HG03066 (cell line): ENCODE results near the gene TOP1.

ENCODE experiments used
- ATAC-seq: cut with Tn5 transposase; IDR thresholded peaks from one replicate; pipeline ENCODE4 v1.9.1; 2021; ENCODE audit warnings: low read depth; ENCODE audit not compliant: unreplicated experiment

Gene TOP1

GRCh38 chr20:41054070-41054846, 25.6 kb downstream of the TOP1 start:
- ATAC-seq = no peak

- no peak for ATAC-seq
These were observed 26.2 kb downstream of the TOP1 start for GRCh38 chr20:41054847-41055230.

- ATAC-seq = no peak
These were observed 27.1 kb downstream of the TOP1 start for GRCh38 chr20:41055679-41056078.

- no peak for ATAC-seq
These were observed 29.5 kb downstream of the TOP1 start for GRCh38 chr20:41057999-41058673.

- no peak for ATAC-seq
These were observed 30.3 kb downstream of the TOP1 start for GRCh38 chr20:41058674-41059635.

- ATAC-seq = no peak
These were observed 32.5 kb downstream of the TOP1 start for GRCh38 chr20:41061155-41061554.

GRCh38 chr20:41063442-41063841, 34.8 kb downstream of the TOP1 start:
- ATAC-seq = no peak

- peak; percentile 73 for ATAC-seq
These were observed 35.8 kb downstream of the TOP1 start for GRCh38 chr20:41064377-41064776.

- ATAC-seq = no peak
These were observed 37.1 kb downstream of the TOP1 start for GRCh38 chr20:41065716-41066115.

- ATAC-seq = no peak
These were observed 40.2 kb downstream of the TOP1 start for GRCh38 chr20:41068806-41069205.

GRCh38 chr20:41072190-41072863, 43.7 kb downstream of the TOP1 start:
- no peak for ATAC-seq

- ATAC-seq = no peak
These were observed 44.3 kb downstream of the TOP1 start for GRCh38 chr20:41072915-41073314.

GRCh38 chr20:41074441-41074840, 45.8 kb downstream of the TOP1 start:
- no peak for ATAC-seq

- no peak for ATAC-seq
These were observed 48.2 kb downstream of the TOP1 start for GRCh38 chr20:41076776-41077175.

- ATAC-seq = no peak
These were observed 49.7 kb downstream of the TOP1 start for GRCh38 chr20:41078329-41078728.

- no peak for ATAC-seq
These were observed 50.4 kb downstream of the TOP1 start for GRCh38 chr20:41079066-41079465.

- no peak for ATAC-seq
These were observed 52.2 kb downstream of the TOP1 start for GRCh38 chr20:41080866-41081265.

GRCh38 chr20:41081276-41081814, 52.7 kb downstream of the TOP1 start:
- no peak for ATAC-seq

- no peak for ATAC-seq
These were observed 53.7 kb downstream of the TOP1 start for GRCh38 chr20:41082306-41082705.

- ATAC-seq = no peak
These were observed 57.0 kb downstream of the TOP1 start for GRCh38 chr20:41085606-41086005.
